DND-41 (cell line): ENCODE data around the gene HEG1.

Source experiments
- ATAC-seq: fragments of 200-7000 bp; cut with Tn5 transposase; 3 replicates; pipeline ENCODE4 v1.9.1; 2021; ENCODE audit warnings: low read depth; ENCODE audit not compliant: insufficient read depth
- DNase-seq: peaks from one replicate; pipeline ENCODE4 v3.0.0-alpha.2; 2020
- H2AFZ ChIP-seq: 2 replicates; pipeline ENCODE4 v1.6.0; 2012; ENCODE audit warnings: low read depth, low read length
- H3K27ac ChIP-seq: 2 replicates; pipeline ENCODE4 v1.5.1; 2012; ENCODE audit warnings: low read length, inconsistent platforms
- H3K27me3 ChIP-seq: fragments of 200-600 bp; sonication (generic); 2 replicates; pipeline ENCODE4 v1.6.0; 2012; ENCODE audit warnings: low read length, mild to moderate bottlenecking, inconsistent platforms; ENCODE audit not compliant: insufficient read depth, poor library complexity
- H3K36me3 ChIP-seq: 2 replicates; pipeline ENCODE4 v1.5.1; 2012; ENCODE audit warnings: low read length, inconsistent platforms; ENCODE audit not compliant: insufficient read depth
- H3K4me1 ChIP-seq: 2 replicates; pipeline ENCODE4 v1.5.1; 2012; ENCODE audit warnings: mild to moderate bottlenecking, low read length; ENCODE audit not compliant: insufficient read depth
- H3K4me2 ChIP-seq: 2 replicates; pipeline ENCODE4 v1.6.0; 2012; ENCODE audit warnings: mild to moderate bottlenecking, moderate library complexity, low read length, inconsistent platforms; ENCODE audit not compliant: insufficient read depth
- H3K4me3 ChIP-seq, 2 experiments: fragments of 200-600 bp in 1 of 2; shearing (Covaris generic) in 1 of 2; 2 replicates each; pipeline ENCODE4 v1.5.1; 2012 to 2016; ENCODE audit warnings: inconsistent platforms in 2 of 2, low read length in 2 of 2, mild to moderate bottlenecking in 2 of 2, low read depth in 1 of 2, moderate library complexity in 1 of 2
- H3K79me2 ChIP-seq: 2 replicates; pipeline ENCODE4 v1.6.0; 2012; ENCODE audit warnings: low read length, inconsistent platforms; ENCODE audit not compliant: insufficient read depth
- H3K9ac ChIP-seq: 2 replicates; pipeline ENCODE4 v1.6.0; 2012; ENCODE audit warnings: low read depth, mild to moderate bottlenecking, inconsistent platforms, low read length, moderate library complexity
- H3K9me3 ChIP-seq: 2 replicates; pipeline ENCODE4 v1.5.1; 2012; ENCODE audit warnings: low read length, moderate library complexity, mild to moderate bottlenecking, inconsistent platforms; ENCODE audit not compliant: insufficient read depth, severe bottlenecking
- H4K20me1 ChIP-seq: 2 replicates; pipeline ENCODE4 v1.6.0; 2012; ENCODE audit warnings: low read length; ENCODE audit not compliant: insufficient read depth
- EZH2 ChIP-seq: IDR thresholded peaks from 3 replicates; pipeline ENCODE4 v1.6.1; 2012; ENCODE audit warnings: borderline replicate concordance, low read depth, mild to moderate bottlenecking, moderate library complexity, low read length, inconsistent platforms; ENCODE audit not compliant: severe bottlenecking
- TF ChIP-seq, protein P1 (sequence below): IDR thresholded peaks from 2 replicates; pipeline ENCODE4 v1.5.1; 2012; ENCODE audit warnings: borderline replicate concordance, low read length, moderate library complexity, mild to moderate bottlenecking; ENCODE audit not compliant: poor library complexity, severe bottlenecking; ENCODE audit errors: extremely low read depth

HEG1 gene

DNA sequence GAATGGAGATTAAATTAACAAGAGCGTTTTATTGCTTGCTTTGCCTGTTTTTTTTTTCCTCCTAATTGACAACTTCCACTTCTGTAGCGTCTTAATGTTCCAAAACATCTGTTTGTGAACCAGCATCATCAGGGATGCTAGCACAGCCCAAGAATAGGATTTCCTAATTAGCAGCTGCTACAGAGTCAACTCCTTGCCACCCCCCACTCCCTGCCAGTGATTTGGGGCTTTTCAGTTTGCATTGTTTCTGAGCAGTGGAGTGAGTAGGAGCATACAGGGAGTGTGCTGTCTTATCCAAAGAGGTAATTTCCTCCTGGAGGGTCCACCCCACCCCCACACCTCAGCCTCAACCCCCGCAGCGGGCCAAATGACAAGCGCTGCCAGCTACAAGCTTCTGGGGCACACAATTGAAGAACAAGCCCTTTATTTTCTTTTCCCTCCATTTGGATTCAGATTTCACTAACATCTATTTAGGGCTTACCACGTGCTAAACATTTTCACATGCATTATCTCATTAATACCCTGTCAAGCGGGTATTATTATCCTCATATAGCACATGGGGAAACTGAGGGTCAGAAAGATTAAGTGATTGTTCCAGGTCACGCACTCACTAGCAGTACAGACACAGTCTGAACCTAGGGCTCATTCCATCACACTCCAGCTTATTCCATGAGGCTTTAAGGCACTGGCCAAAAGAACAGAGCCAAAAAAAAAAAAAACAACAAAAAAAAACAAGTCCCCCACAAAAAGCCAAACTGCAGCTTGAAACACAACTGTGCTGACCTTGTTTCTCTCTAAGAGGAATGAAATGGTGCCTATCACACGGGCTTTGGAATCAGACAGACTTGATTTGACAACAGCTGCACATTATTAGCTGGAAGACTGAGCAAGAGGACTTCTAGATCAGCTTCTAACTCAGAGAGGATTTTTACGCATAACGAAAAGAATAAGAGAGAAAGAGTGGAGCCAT, 16.4 kb downstream of the HEG1 start:
- H4K20me1 ChIP-seq, result no peaks in the 10 kb centered on the region; the same call in 1 of the 2 replicates
- no peak overlapping the region for H3K27ac ChIP-seq
- H3K9me3 ChIP-seq, result no peaks in the 10 kb centered on the region

DNA sequence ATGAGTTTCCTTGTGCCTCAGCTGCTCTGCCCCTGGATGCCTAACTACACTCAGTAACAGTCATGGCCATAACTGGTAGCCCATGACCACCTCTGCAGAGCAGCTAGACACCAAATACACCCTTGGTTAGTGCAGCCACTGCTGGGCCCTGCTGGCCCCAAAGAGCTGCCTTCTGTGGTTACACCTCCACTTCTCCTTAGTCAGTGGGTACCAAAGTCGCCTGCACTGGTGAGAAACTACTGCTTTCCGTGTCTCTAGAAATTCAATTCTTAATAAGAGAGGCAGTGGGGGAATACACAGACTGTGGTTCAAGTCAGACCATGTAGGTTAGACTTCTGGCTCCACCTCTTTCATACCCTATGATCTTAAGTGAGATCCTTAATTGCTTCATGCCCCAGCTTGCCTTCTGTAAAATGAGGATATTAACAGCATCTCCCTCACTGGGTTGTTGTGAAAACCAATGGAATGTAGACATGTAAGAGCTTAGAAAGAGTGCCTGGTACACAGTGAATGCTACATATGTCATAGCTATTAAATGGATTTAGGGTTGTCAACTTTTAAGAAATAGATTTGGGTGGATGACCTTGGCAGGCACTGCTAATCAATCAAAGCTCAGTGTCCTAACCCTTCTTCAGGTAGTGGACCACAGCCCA, 18.2 kb downstream of the HEG1 start:
- no peaks in the 10 kb centered on the region; the same call in 1 of the 2 replicates for H4K20me1 ChIP-seq
- no peak overlapping the region for H3K27ac ChIP-seq
- ATAC-seq, result no peak
- H3K79me2 ChIP-seq, result no peaks in the 10 kb centered on the region
- no peaks in the 10 kb centered on the region for H3K27me3 ChIP-seq
- no peak overlapping the region for H3K4me3 ChIP-seq
- H3K4me2 ChIP-seq, result no peak overlapping the region
- H3K9ac ChIP-seq, result no peak overlapping the region
- H3K4me1 ChIP-seq, result no peaks in the 10 kb centered on the region
- DNase-seq, result no peak
- no peak overlapping the region for H2AFZ ChIP-seq
- no peaks in the 10 kb centered on the region for H3K36me3 ChIP-seq
- no peaks in the 10 kb centered on the region for H3K9me3 ChIP-seq
- TF ChIP-seq EZH2, result no peak
- TF ChIP-seq, protein P1, sequence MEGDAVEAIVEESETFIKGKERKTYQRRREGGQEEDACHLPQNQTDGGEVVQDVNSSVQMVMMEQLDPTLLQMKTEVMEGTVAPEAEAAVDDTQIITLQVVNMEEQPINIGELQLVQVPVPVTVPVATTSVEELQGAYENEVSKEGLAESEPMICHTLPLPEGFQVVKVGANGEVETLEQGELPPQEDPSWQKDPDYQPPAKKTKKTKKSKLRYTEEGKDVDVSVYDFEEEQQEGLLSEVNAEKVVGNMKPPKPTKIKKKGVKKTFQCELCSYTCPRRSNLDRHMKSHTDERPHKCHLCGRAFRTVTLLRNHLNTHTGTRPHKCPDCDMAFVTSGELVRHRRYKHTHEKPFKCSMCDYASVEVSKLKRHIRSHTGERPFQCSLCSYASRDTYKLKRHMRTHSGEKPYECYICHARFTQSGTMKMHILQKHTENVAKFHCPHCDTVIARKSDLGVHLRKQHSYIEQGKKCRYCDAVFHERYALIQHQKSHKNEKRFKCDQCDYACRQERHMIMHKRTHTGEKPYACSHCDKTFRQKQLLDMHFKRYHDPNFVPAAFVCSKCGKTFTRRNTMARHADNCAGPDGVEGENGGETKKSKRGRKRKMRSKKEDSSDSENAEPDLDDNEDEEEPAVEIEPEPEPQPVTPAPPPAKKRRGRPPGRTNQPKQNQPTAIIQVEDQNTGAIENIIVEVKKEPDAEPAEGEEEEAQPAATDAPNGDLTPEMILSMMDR, result no peak

More for the DNA sequence above, 16.4 kb downstream of the HEG1 start:
- no peaks in the 10 kb centered on the region for H3K79me2 ChIP-seq
- TF ChIP-seq, protein P1, result no peak
- TF ChIP-seq EZH2, result no peak
- no peak overlapping the region for H3K4me2 ChIP-seq
- ATAC-seq (no peak), DNase-seq (no peak)
- no peak overlapping the region for H3K9ac ChIP-seq
- H3K4me3 ChIP-seq, result no peak overlapping the region
- no peaks in the 10 kb centered on the region for H3K27me3 ChIP-seq
- H2AFZ ChIP-seq, result no peak overlapping the region
- H3K36me3 ChIP-seq, result no peaks in the 10 kb centered on the region
- no peaks in the 10 kb centered on the region for H3K4me1 ChIP-seq

DNA sequence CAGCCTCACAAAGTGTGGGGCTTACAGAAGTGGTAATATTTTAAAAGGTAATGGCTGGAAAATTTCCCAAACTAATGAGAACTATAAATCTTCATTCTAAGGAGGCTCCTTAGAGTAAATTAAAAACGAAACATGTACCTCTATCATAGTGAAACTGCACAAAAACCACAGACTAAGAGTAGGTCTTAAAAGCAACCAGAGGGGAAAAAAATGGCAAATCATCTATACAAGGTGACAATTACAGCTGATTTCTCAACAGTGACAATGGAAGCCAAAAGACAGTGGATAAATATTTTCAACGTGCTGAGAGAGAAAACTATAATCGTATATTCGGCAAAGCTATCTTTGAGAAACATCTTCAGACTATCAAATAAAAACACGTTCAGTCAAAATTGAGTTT, 20.6 kb downstream of the HEG1 start:
- Histone ChIP-seq H3K9me3 (no peaks in the 10 kb centered on the region), H3K36me3 (no peaks in the 10 kb centered on the region), H3K4me2 (no peak overlapping the region), H3K27me3 (no peaks in the 10 kb centered on the region), H2AFZ (no peak overlapping the region), H3K4me3 (no peak overlapping the region), H4K20me1 (no peaks in the 10 kb centered on the region), H3K4me1 (no peaks in the 10 kb centered on the region), H3K9ac (no peak overlapping the region), H3K79me2 (no peaks in the 10 kb centered on the region), H3K27ac (no peak overlapping the region)
- no peak for TF ChIP-seq EZH2
- TF ChIP-seq, protein P1, result no peak
- no peak for DNase-seq
- no peak for ATAC-seq
